Measurements from ENCODE around the gene CMPK1. TPM values are rescaled to one million over a fixed set of nuclear protein-coding genes. Genes with fewer than 3 reads are reported as not detected.

Gene CMPK1
- polyA plus RNA-seq, 1 donor from 2014 or later = 117 TPM

DNA sequence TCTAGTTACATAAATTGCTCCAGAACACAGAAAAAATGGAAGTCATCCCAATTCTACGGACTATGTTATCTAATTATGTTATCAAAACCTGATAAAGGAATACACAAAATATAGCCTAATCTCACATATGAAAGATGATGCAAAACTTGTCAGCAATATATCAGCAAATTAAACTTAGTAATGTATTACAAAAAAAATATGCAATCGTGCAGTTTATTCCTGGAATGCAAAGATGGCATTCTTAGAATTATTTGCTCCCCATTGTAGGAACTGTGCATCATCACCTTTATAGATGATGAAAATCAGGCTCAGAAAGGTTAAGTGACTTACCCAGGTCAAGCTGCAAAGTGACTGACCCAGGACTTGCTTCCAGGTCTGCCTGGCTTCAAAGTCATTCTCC, 90.3 kb downstream of the CMPK1 start:
- H3K4me2 ChIP-seq (ENCODE audit: low read length) = no peak overlapping the region
- no peak overlapping the region for H2AFZ ChIP-seq (ENCODE audit: low read depth, low read length)
- H3K27me3 ChIP-seq (ENCODE audit: insufficient read depth, low read depth, low read length) = peaks cover 67% of the 10 kb centered on the region
- H3K79me2 ChIP-seq (replicated peaks; ENCODE audit: insufficient read depth, low read length) = no peaks in the 10 kb centered on the region
- H3K27ac ChIP-seq (ENCODE audit: low read length) = no peak overlapping the region
- H3F3A ChIP-seq (ENCODE audit: insufficient read depth, low read length, poor library complexity, severe bottlenecking) = no peaks in the 10 kb centered on the region
- H3K9ac ChIP-seq (ENCODE audit: low read length) = no peak overlapping the region
- no peaks in the 10 kb centered on the region for H4K20me1 ChIP-seq (ENCODE audit: insufficient read depth)
- no peaks in the 10 kb centered on the region for H3K36me3 ChIP-seq (ENCODE audit: insufficient read depth, low read length)
- TF ChIP-seq MXI1 (conservative IDR thresholded peaks at IDR 0.05; ENCODE audit: poor library complexity, severe bottlenecking) = no peak
- TF ChIP-seq POLR2AphosphoS5 (IDR thresholded peaks at IDR 0.05) = no peak
- TF ChIP-seq, protein P1, sequence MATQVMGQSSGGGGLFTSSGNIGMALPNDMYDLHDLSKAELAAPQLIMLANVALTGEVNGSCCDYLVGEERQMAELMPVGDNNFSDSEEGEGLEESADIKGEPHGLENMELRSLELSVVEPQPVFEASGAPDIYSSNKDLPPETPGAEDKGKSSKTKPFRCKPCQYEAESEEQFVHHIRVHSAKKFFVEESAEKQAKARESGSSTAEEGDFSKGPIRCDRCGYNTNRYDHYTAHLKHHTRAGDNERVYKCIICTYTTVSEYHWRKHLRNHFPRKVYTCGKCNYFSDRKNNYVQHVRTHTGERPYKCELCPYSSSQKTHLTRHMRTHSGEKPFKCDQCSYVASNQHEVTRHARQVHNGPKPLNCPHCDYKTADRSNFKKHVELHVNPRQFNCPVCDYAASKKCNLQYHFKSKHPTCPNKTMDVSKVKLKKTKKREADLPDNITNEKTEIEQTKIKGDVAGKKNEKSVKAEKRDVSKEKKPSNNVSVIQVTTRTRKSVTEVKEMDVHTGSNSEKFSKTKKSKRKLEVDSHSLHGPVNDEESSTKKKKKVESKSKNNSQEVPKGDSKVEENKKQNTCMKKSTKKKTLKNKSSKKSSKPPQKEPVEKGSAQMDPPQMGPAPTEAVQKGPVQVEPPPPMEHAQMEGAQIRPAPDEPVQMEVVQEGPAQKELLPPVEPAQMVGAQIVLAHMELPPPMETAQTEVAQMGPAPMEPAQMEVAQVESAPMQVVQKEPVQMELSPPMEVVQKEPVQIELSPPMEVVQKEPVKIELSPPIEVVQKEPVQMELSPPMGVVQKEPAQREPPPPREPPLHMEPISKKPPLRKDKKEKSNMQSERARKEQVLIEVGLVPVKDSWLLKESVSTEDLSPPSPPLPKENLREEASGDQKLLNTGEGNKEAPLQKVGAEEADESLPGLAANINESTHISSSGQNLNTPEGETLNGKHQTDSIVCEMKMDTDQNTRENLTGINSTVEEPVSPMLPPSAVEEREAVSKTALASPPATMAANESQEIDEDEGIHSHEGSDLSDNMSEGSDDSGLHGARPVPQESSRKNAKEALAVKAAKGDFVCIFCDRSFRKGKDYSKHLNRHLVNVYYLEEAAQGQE (IDR thresholded peaks at IDR 0.05; ENCODE audit: borderline replicate concordance) = no peak
- TF ChIP-seq RAD21 (conservative IDR thresholded peaks at IDR 0.05) = no peak
- TF ChIP-seq EZH2 (IDR thresholded peaks at IDR 0.05; ENCODE audit: borderline replicate concordance, insufficient read depth, low read length, poor library complexity, severe bottlenecking) = no peak
- no peak for TF ChIP-seq TAF1 (IDR thresholded peaks at IDR 0.05; ENCODE audit: low read depth)
- TF ChIP-seq, protein P2, sequence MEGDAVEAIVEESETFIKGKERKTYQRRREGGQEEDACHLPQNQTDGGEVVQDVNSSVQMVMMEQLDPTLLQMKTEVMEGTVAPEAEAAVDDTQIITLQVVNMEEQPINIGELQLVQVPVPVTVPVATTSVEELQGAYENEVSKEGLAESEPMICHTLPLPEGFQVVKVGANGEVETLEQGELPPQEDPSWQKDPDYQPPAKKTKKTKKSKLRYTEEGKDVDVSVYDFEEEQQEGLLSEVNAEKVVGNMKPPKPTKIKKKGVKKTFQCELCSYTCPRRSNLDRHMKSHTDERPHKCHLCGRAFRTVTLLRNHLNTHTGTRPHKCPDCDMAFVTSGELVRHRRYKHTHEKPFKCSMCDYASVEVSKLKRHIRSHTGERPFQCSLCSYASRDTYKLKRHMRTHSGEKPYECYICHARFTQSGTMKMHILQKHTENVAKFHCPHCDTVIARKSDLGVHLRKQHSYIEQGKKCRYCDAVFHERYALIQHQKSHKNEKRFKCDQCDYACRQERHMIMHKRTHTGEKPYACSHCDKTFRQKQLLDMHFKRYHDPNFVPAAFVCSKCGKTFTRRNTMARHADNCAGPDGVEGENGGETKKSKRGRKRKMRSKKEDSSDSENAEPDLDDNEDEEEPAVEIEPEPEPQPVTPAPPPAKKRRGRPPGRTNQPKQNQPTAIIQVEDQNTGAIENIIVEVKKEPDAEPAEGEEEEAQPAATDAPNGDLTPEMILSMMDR (IDR thresholded peaks at IDR 0.05; ENCODE audit: poor library complexity, severe bottlenecking) = no peak
- no peak for TF ChIP-seq SMC3 (conservative IDR thresholded peaks at IDR 0.05; ENCODE audit: poor library complexity)
- TF ChIP-seq EP300 (conservative IDR thresholded peaks at IDR 0.05; ENCODE audit: poor library complexity, severe bottlenecking) = no peak
- H3K9me3 ChIP-seq (ENCODE audit: low read length) = no peaks in the 10 kb centered on the region
- H3K9me2 ChIP-seq (ENCODE audit: insufficient read depth, low read length) = no peaks in the 10 kb centered on the region
- no peak overlapping the region for H3K4me3 ChIP-seq (ENCODE audit: low read length)

DNA sequence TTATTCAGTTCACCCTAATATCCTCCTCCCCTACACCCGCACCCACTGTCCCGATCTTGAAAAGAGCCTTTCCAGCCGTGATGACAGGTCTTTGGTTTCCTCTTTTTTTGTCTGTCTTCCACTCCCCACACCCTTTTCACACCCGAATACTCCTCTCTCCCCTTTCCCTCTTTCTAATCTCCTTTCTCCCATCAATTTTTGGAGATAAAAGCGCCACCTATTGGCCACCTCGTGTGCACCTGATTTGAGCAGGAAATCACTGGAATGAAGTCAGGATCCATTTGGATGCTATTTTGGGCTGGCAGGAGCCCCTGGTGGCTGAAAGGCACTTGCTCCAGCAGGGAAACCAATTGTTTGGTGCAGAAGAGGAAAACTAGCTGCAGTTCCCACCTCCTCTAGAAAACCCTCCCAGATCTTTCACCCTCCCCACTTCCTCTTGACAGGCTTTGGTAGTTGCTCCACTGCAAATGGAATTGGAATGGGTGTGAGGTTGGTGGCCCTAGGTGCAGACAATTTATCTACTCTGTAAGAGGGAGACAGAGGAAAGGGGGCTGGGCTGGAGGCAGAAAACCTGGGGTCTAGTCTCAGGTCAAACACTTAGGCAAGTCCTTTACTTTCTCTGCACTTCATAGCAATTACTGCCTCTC, 90.9 kb downstream of the CMPK1 start:
- no peak overlapping the region for H3K4me3 ChIP-seq (ENCODE audit: low read length)
- H3K27ac ChIP-seq (ENCODE audit: low read length) = no peak overlapping the region
- no peaks in the 10 kb centered on the region for H3F3A ChIP-seq (ENCODE audit: insufficient read depth, low read length, poor library complexity, severe bottlenecking)
- TF ChIP-seq MXI1 (conservative IDR thresholded peaks at IDR 0.05; ENCODE audit: poor library complexity, severe bottlenecking) (no peak), EP300 (conservative IDR thresholded peaks at IDR 0.05; ENCODE audit: poor library complexity, severe bottlenecking) (no peak), EZH2 (IDR thresholded peaks at IDR 0.05; ENCODE audit: borderline replicate concordance, insufficient read depth, low read length, poor library complexity, severe bottlenecking) (no peak), RAD21 (conservative IDR thresholded peaks at IDR 0.05) (peak; percentile 52), POLR2AphosphoS5 (IDR thresholded peaks at IDR 0.05) (no peak), SMC3 (conservative IDR thresholded peaks at IDR 0.05; ENCODE audit: poor library complexity) (peak; percentile 35), TAF1 (IDR thresholded peaks at IDR 0.05; ENCODE audit: low read depth) (no peak)
- TF ChIP-seq, protein P1 (IDR thresholded peaks at IDR 0.05; ENCODE audit: borderline replicate concordance) = no peak
- TF ChIP-seq, protein P2 (IDR thresholded peaks at IDR 0.05; ENCODE audit: poor library complexity, severe bottlenecking) = peak; percentile 66
- no peaks in the 10 kb centered on the region for H3K79me2 ChIP-seq (replicated peaks; ENCODE audit: insufficient read depth, low read length)
- peaks cover 67% of the 10 kb centered on the region for H3K27me3 ChIP-seq (ENCODE audit: insufficient read depth, low read depth, low read length)
- no peak overlapping the region for H3K4me2 ChIP-seq (ENCODE audit: low read length)
- H3K36me3 ChIP-seq (ENCODE audit: insufficient read depth, low read length) = no peaks in the 10 kb centered on the region
- H3K9me3 ChIP-seq (ENCODE audit: low read length) = no peaks in the 10 kb centered on the region
- no peak overlapping the region for H3K9ac ChIP-seq (ENCODE audit: low read length)
- H2AFZ ChIP-seq (ENCODE audit: low read depth, low read length) = no peak overlapping the region
- H3K9me2 ChIP-seq (ENCODE audit: insufficient read depth, low read length) = no peaks in the 10 kb centered on the region
- H4K20me1 ChIP-seq (ENCODE audit: insufficient read depth) = no peaks in the 10 kb centered on the region
